Cardiac atrium fibroblast (primary cell): ENCODE data around the gene SLC6A15. TPM values are rescaled to one million over a fixed set of nuclear protein-coding genes. Genes with fewer than 3 reads are reported as not detected.

Experiments
- total RNA-seq: library from RNA; depleted of rRNA; stranded (reverse); fragments of >200 nt; gene quantifications from 2 replicates; pipeline ENCODE4 v1.2.3, GENCODE V29; 2015

SLC6A15 gene
- total RNA-seq = 1.6 and 2.3 TPM in 2 replicates

GRCh38 chr12:84912198-84913128 is at the start of gene SLC6A15:
TSS of gene SLC6A15 (minus strand) at chr12:84912799. CDS start at chr12:84892120, 20,679 bp downstream.

Other genes with a start within 250 kb of the SLC6A15 start
- not detected in 2 replicates for gene TSPAN19, start 123.5 kb upstream of the SLC6A15 start, total RNA-seq
- not detected in 2 replicates for gene LRRIQ1, start 123.6 kb upstream of the SLC6A15 start, total RNA-seq